H1 (cell line): ENCODE data around the gene DISC1.

Experiments
- ATF3 ChIP-seq: IDR thresholded peaks from 2 replicates; pipeline ENCODE4 v1.6.1; 2011; ENCODE audit warnings: low read depth, mild to moderate bottlenecking, low read length; ENCODE audit not compliant: insufficient read depth
- CTCF ChIP-seq, 3 experiments: IDR thresholded peaks; 1 replicate in 2 of 3; 2 replicates in 1 of 3; pipeline versions ENCODE4 v1.5.1 to v1.6.1; 2011; ENCODE audit warnings: low read length in 3 of 3, mild to moderate bottlenecking in 3 of 3, inconsistent platforms in 2 of 3, low read depth in 1 of 3, moderate library complexity in 1 of 3; ENCODE audit not compliant: insufficient read depth in 1 of 3; ENCODE audit errors: control extremely low read depth in 1 of 3
- POLR2A ChIP-seq, 2 experiments: IDR thresholded peaks; 1 replicate in 1 of 2; 2 replicates in 1 of 2; pipeline ENCODE4 v1.6.1; 2011; ENCODE audit warnings: low read depth in 2 of 2, low read length in 2 of 2, mild to moderate bottlenecking in 2 of 2; ENCODE audit errors: control extremely low read depth in 1 of 2

DNA sequence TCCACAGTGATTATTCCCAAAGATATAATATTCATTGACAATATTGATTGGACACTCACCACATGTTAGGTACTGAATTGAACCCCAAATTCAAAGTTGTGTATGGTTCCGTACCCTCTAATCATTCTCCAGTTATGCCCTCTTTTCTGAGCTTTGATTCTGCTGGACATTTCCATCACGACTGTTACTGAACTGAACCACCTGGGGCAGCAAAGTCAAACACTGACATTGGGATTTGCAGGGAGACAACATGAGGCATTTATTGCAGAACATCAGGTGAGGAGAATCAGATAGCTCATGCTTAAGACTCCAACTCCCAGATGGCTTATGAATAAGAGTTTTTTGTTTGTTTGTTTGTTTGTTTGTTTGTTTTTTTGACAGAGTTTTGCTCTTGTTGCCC is 420.9 kb downstream of the DISC1 start:
- no peak for TF ChIP-seq POLR2A (IDR thresholded peaks at IDR 0.05; ENCODE audit: control extremely low read depth in 1 of 2, low read depth in 2 of 2, low read length in 2 of 2)
- TF ChIP-seq CTCF (IDR thresholded peaks at IDR 0.05; ENCODE audit: control extremely low read depth in 1 of 3, insufficient read depth in 1 of 3, low read depth in 1 of 3, low read length in 3 of 3), result peak; percentile 9 to 62 (median 35); a peak in 3 of 4 replicates
- no peak for TF ChIP-seq ATF3
